ENCODE results near the gene CHST11. TPM values are rescaled to one million over a fixed set of nuclear protein-coding genes. Genes with fewer than 3 reads are reported as not detected.

CHST11 gene
- total and polyA plus RNA-seq, 3 donors from 2014 or later, result 5.1 to 36.9 (median 23.9) TPM

GRCh38 chr12:104425614-104426013 is 31.1 kb upstream of the CHST11 start:
- H3K27me3 ChIP-seq, result no peaks in the 10 kb centered on the region
- no peak for DNase-seq
- no peaks in the 10 kb centered on the region for H3K9me3 ChIP-seq
- H3K27ac ChIP-seq, result no peak overlapping the region
- intact Hi-C loops (cut with DNase I; ENCODE audit: low total_unique reads), result no loop called here
- H3K36me3 ChIP-seq (ENCODE audit: low read depth, missing control alignments), result no peaks in the 10 kb centered on the region
- no peak overlapping the region for H3K4me3 ChIP-seq
- WGBS, 2 donors, result 95 to 98% methylated on average over 4 of the region's 4 CpGs
- TF ChIP-seq POLR2A (IDR thresholded peaks at IDR 0.05) (no peak), CTCF (IDR thresholded peaks at IDR 0.05) (no peak)
- H3K4me1 ChIP-seq, result no peaks in the 10 kb centered on the region

- H3K9me3 ChIP-seq, result no peaks in the 10 kb centered on the region
- no peaks in the 10 kb centered on the region for H3K36me3 ChIP-seq (ENCODE audit: low read depth, missing control alignments)
- no peaks in the 10 kb centered on the region for H3K4me1 ChIP-seq
- WGBS, 2 donors, result 80 to 86% methylated on average over 4 of the region's 4 CpGs
- H3K27me3 ChIP-seq, result no peaks in the 10 kb centered on the region
- DNase-seq, result no peak
- intact Hi-C loops (cut with DNase I; ENCODE audit: low total_unique reads), result no loop called here
- H3K4me3 ChIP-seq, result no peak overlapping the region
- H3K27ac ChIP-seq, result no peak overlapping the region
- TF ChIP-seq POLR2A (IDR thresholded peaks at IDR 0.05), result no peak
- TF ChIP-seq CTCF (IDR thresholded peaks at IDR 0.05), result no peak
These were observed 29.7 kb upstream of the CHST11 start for GRCh38 chr12:104426926-104427546.

- Histone ChIP-seq H3K9me3 (no peaks in the 10 kb centered on the region), H3K4me1 (no peaks in the 10 kb centered on the region), H3K4me3 (no peak overlapping the region), H3K27me3 (no peaks in the 10 kb centered on the region), H3K27ac (no peak overlapping the region), H3K36me3 (ENCODE audit: low read depth, missing control alignments) (no peaks in the 10 kb centered on the region)
- intact Hi-C loops (cut with DNase I; ENCODE audit: low total_unique reads), result no loop called here
- TF ChIP-seq POLR2A (IDR thresholded peaks at IDR 0.05), result no peak
- TF ChIP-seq CTCF (IDR thresholded peaks at IDR 0.05), result no peak
- WGBS, 2 donors, result 92 to 100% methylated on average over 1 of the region's 1 CpG
- DNase-seq, result no peak
These were observed 29.2 kb upstream of the CHST11 start for GRCh38 chr12:104427547-104427938.

- DNase-seq, result no peak
- intact Hi-C loops (cut with DNase I; ENCODE audit: low total_unique reads), result no loop called here
- Histone ChIP-seq H3K4me1 (no peaks in the 10 kb centered on the region), H3K4me3 (no peak overlapping the region), H3K27ac (no peak overlapping the region), H3K27me3 (no peaks in the 10 kb centered on the region), H3K36me3 (ENCODE audit: low read depth, missing control alignments) (no peaks in the 10 kb centered on the region), H3K9me3 (no peaks in the 10 kb centered on the region)
- WGBS, 2 donors, result 90 to 92% methylated on average over 10 of the region's 10 CpGs
- TF ChIP-seq POLR2A (IDR thresholded peaks at IDR 0.05), result no peak
- TF ChIP-seq CTCF (IDR thresholded peaks at IDR 0.05), result no peak
These were observed 23.7 kb upstream of the CHST11 start for GRCh38 chr12:104433061-104433460.

- no peaks in the 10 kb centered on the region for H3K27me3 ChIP-seq
- intact Hi-C loops (cut with DNase I; ENCODE audit: low total_unique reads), result no loop called here
- no peaks in the 10 kb centered on the region for H3K36me3 ChIP-seq (ENCODE audit: low read depth, missing control alignments)
- TF ChIP-seq POLR2A (IDR thresholded peaks at IDR 0.05) (no peak), CTCF (IDR thresholded peaks at IDR 0.05) (no peak)
- H3K4me3 ChIP-seq, result no peak overlapping the region
- 93 to 100% methylated on average over 1 of the region's 1 CpG for WGBS, 2 donors
- DNase-seq, result no peak
- H3K27ac ChIP-seq, result no peak overlapping the region
- no peaks in the 10 kb centered on the region for H3K4me1 ChIP-seq
- no peaks in the 10 kb centered on the region for H3K9me3 ChIP-seq
These were observed 22.6 kb upstream of the CHST11 start for GRCh38 chr12:104434129-104434528.
